HG03378 (cell line): ENCODE data around the gene MAD2L2.
"Not testable (repeated sequence)": the region's sequence is repeated elsewhere in the genome, so short reads cannot be mapped to it uniquely, and the experiment has no call there.

Source experiments
- ATAC-seq: cut with Tn5 transposase; IDR thresholded peaks from one replicate; pipeline ENCODE4 v1.9.1; 2021; ENCODE audit warnings: mild to moderate bottlenecking, moderate library complexity; ENCODE audit not compliant: unreplicated experiment

MAD2L2 gene

GRCh38 chr1:11654137-11654938 is 26.6 kb downstream of the MAD2L2 start, which contains the start of the genes FBXO2 and FBXO44:
FBXO2 (minus strand) TSS chr1:11654429; CDS start chr1:11654340, 89 bp downstream.
FBXO44 (plus strand) TSS chr1:11654877; CDS start chr1:11655836, 959 bp downstream.
- no peak for ATAC-seq

DNA sequence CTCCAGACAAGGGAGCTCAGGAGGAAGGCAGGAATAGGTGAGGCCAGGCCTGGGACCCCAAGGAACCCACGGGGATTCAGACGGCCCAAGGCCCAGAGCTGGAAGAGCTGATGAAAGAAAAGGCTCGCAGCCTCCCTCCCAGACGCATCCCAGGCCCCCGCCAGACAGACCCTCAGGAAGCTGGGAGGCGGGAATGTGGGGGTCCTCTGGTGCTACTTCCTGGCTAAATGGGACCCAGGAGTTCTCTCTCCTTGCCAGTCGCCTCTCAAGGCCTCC is 27.1 kb downstream of the MAD2L2 start:
- no peak for ATAC-seq

DNA sequence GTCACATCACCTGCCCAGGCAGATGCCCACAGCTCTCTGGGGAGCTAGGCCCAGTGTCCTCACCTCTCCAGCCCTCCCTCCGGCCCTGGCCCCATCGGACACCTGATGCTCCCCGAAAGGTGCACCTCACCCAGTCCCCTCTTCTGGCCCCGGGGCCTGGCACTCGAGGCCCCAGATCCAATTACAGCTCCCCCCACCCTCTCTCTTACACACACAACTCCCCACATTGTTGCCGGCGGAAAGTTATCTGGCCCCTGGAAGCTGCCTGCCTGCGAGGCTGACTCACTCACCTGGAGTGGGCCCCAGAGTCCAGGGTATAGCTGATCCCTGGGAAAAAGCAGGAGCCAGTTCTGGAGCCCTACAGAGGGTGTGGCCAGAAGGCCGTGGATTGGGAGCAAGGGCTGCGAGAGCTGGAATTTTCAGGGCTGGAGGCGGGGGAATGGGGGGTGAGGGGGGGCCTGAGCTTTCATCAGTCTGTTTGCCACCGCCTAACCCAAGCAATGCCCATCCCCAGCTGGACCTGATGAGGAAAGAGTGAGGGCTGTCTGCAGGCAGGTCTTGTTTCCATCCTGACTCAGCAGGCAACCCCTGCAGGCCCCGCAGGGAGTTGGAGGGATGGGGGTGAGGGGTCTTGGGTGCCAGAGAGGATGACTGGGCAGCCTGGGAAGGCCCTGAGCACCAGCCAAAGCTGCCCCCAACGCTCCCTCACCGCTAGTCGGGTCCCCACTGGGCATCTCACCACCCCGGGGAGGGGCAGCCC is 27.7 kb downstream of the MAD2L2 start:
- ATAC-seq: no peak

DNA sequence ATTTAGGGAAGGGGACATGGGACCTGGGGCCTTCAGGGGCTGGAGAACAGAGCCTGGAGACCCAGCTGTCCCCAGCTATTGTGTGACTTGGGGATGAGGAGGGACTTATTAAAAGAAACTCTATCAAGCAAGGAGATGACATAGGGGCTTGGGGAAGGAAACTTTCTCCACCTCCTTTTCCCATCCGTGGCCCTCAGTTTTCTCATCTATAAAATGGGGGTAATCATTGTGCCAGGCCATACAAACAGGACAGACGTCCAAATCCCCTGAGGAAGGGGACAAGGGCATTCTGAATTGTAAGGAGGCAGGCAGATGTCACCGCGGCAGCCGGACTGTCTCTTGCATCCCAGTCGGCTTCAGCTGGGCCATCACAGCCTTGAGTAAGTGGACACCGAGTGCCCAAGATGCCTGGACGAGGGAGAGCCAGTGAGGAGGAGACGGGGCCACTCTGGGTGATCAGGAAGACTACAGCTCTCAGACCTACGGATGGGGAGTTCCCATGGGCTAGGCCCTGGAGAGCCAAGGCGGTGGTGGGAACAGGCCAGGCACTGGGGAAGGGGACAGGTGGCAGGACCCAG is 28.7 kb downstream of the MAD2L2 start:
- no peak for ATAC-seq

DNA sequence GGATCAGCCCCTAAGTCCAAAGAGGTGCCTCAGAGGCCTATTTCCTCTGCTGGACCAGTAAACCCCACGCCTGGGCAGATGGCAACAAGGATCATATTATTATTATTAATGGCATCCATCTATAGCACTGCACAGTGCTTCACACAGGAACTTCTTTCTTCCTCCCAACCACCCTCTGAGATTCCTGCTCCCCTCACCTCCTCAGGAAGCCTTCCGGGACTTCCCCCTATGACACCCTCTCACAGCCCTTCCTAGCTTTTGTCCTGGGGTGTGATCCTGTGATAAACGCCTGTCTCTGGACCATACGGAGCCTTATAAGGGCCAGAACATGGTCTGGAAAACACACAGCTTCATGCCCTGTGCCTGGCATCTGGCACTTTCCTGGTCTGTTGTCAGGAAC is 29.9 kb downstream of the MAD2L2 start:
- ATAC-seq: no peak

DNA sequence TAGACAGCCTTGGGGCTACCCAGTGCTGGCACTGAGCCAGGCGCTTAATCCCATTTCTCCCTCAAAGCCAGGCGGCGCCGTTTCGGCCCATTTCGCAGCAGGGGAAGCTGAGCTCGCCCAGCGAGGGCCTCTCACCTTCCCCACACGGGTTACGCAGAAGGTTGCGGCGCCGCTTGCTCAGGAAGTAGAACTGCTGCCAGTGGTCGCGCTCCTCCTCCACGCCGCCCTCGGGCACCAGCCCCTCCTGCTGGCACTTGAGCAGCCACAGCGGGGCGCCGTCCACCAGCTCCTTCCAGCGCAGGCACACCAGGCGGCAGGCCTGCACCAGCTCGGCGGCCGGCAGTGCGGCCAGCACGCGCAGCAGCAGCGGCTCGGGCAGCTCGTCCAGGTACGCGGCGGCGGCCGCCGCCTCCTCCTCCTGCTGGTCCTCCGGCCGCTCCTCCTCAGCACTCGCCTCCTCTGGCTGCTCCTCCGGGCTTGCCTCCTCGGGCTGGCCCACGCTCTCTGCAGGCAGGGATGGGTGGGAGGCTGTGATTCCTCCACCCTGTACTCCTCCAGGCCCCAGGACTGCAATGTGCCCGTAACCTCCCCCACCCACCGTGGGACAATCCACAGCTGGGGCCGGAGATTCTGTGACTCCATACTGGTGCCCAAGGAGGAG is 30.5 kb downstream of the MAD2L2 start:
- ATAC-seq: no peak

GRCh38 chr1:11649624-11650330 is 31.2 kb downstream of the MAD2L2 start:
- ATAC-seq: no peak

GRCh38 chr1:11649237-11649623 is 31.7 kb downstream of the MAD2L2 start:
- ATAC-seq: no peak

- no peak for ATAC-seq
These were observed 32.2 kb downstream of the MAD2L2 start for GRCh38 chr1:11648732-11649158.

DNA sequence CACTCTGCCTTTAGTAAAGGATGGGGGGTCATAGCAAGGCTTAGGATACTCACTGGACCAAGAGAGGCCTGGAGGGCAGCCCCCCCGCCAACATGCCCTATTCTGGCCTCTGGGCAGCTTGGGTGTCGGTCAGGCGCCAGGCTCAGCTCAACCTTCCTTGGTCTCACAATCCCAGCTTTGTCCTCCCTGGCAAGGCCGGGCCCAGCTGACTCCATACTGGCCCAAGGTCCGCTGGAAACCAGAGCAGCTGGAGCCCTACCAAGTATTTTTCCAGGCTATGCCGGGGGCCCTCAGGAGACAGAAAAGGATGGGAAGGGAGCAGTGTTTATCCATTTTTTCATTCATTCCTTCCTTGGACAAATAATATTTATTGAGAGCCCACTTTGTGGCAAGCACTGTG is 32.9 kb downstream of the MAD2L2 start:
- ATAC-seq: no peak

GRCh38 chr1:11647333-11647732 is 33.6 kb downstream of the MAD2L2 start:
- ATAC-seq: no peak

DNA sequence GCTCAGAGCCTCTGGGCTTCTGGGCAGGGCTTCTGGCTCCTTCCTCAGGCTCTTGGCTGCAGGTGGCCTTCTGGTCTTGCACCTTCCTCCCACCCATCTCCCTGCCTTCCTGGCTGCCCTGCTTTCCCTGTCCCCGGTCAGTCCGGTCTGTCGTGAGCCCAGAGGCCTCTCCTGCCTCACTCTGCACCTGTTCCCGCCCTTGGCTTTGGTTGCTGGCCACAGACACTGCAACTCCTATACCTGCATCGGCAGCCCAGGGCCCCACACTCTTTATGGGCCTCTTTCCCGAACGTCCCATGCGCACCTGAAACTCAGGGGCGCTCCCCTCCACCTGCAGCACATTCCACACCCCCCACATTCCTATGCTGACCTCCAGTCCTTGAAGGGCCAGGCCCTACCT is 34.6 kb downstream of the MAD2L2 start:
- no peak for ATAC-seq

DNA sequence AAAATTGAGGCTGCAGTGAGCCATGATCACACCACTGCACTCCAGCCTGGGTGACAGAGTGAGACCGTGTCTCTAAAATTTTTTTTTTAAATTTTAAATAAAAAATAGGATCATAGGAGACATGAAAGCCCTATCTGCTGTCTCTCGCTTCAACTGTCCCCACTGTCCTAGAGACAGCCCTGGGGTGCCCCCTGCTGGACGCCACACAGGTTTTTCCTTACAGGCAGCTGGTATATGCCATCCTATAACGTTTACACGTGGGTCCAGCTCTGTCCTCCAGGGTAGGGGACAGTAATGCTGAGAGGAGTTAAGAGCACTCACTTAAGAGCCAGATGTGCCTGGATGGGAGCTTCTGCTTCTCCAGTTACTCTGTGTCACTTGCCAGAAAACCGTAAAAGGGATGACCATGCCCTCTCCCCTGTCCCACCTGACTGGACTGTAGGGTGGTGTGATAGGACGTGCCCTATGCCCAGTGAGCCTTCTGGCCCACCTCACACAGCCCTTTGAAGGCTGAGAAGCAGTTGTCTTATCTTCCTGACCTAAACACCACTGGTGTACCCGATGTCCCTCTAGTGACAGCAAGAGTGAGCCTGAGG is 35.2 kb downstream of the MAD2L2 start:
- no peak for ATAC-seq

DNA sequence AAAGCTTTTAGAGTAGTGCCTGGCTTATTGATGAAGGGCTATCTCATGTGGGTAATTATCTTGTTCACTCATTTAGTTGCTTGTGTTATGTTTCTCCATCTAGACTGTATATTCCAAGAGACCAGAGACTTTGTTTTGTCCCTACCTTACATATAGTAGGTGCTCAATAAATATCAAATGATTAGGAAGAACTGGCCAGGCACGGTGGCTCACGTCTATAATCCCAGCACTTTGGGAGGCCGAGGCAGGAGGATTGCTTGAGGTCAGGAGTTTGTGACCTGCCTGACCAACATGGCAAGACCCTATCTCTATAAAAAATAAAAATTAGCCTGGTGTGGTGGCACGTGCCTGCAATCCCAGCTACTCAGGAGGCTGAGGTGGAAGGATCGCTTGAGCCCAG is 35.7 kb downstream of the MAD2L2 start:
- no peak for ATAC-seq

GRCh38 chr1:11643782-11644181 is 37.2 kb downstream of the MAD2L2 start:
- no peak for ATAC-seq

GRCh38 chr1:11642418-11643017 is 38.4 kb downstream of the MAD2L2 start:
- not testable (repeated sequence) for ATAC-seq

- no peak for ATAC-seq
These were observed 39.1 kb downstream of the MAD2L2 start for GRCh38 chr1:11641776-11642305.

- no peak for ATAC-seq
These were observed 40.0 kb downstream of the MAD2L2 start for GRCh38 chr1:11640944-11641343.

DNA sequence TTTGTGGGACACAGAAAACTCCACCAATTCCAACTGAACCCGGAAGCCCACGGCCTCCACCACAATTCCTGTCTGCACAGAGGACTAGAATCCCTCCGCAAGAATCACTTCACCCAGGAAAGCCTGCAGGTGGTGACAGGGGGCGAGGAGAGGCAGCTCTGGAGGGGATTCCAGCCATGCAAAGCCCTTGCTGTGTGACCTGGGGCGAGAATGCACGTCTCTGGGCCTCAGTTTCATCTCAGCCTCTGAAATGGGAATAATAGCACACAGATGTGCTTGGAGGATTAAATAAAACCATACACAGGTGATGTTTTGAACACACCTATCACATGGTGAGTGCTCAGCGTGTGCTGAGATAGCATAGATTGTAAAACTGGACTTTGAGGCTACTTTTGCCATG is 40.8 kb downstream of the MAD2L2 start:
- no peak for ATAC-seq

GRCh38 chr1:11639372-11639771 is 41.6 kb downstream of the MAD2L2 start:
- no peak for ATAC-seq
